Right lobe of liver (tissue), 4 donors: ENCODE results near the gene MEF2C.

Experiments
- POLR2A ChIP-seq: fragments of 450-650 bp; IDR thresholded peaks from one replicate; pipeline ENCODE4 v1.6.1; 2017; ENCODE audit warnings: antibody characterized with exemption, mild to moderate bottlenecking
- TF ChIP-seq, protein P1 (sequence below), 4 donors: fragments of 200-600 bp in 3 of 4; fragments of 450-650 bp in 1 of 4; IDR thresholded peaks; one replicate each; pipeline versions ENCODE4 v1.5.1 to v1.8.0; 2016 to 2022; ENCODE audit warnings: antibody characterized with exemption in 4 of 4, mild to moderate bottlenecking in 2 of 4
- donor health status: DM: no; HTN: no; CAD: no.
- donor health status: DM: no; HTN: no; CAD: no.
- donor health status: DM: no; HTN: yes; CAD: no.

DNA sequence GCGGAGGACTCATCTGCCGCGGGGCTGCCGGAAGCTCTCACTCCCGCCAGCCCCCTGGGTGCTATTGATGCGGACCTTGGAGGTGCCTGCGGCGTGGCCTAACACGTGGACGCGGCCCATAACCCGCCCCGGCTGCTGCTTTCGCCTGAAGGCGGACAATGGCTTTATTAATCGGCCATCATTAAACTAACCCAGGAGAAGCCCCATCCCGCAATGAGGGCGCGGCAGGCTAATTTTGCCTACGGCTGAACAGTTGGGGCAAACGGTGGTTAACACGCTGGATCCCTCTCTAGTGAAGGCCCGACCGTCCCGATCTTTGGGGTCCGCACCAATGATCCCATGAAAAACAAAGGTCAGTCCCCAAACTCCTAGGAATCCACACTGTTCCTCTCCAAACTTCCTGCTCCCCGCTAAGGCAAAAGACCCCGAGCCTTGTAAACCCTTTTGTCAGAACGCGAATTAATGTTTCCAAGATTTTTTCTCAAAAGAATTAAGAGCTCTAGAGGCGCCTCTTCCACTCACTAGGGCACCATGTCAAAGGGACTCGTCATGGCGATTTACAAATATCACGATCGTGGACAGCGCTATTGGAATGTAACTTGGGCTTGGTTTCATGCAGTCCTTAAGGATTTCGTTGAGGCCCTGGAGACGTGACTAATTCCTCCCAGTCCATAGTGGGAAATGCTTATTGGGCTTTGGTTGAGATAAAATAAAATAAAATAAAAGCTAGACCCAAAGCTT is 193.1 kb downstream of the MEF2C start:
- TF ChIP-seq, protein P1, sequence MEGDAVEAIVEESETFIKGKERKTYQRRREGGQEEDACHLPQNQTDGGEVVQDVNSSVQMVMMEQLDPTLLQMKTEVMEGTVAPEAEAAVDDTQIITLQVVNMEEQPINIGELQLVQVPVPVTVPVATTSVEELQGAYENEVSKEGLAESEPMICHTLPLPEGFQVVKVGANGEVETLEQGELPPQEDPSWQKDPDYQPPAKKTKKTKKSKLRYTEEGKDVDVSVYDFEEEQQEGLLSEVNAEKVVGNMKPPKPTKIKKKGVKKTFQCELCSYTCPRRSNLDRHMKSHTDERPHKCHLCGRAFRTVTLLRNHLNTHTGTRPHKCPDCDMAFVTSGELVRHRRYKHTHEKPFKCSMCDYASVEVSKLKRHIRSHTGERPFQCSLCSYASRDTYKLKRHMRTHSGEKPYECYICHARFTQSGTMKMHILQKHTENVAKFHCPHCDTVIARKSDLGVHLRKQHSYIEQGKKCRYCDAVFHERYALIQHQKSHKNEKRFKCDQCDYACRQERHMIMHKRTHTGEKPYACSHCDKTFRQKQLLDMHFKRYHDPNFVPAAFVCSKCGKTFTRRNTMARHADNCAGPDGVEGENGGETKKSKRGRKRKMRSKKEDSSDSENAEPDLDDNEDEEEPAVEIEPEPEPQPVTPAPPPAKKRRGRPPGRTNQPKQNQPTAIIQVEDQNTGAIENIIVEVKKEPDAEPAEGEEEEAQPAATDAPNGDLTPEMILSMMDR (IDR thresholded peaks at IDR 0.05): no peak
- no peak for TF ChIP-seq POLR2A
